ENCODE results near the gene TNFRSF6B.

The TNFRSF6B gene

DNA sequence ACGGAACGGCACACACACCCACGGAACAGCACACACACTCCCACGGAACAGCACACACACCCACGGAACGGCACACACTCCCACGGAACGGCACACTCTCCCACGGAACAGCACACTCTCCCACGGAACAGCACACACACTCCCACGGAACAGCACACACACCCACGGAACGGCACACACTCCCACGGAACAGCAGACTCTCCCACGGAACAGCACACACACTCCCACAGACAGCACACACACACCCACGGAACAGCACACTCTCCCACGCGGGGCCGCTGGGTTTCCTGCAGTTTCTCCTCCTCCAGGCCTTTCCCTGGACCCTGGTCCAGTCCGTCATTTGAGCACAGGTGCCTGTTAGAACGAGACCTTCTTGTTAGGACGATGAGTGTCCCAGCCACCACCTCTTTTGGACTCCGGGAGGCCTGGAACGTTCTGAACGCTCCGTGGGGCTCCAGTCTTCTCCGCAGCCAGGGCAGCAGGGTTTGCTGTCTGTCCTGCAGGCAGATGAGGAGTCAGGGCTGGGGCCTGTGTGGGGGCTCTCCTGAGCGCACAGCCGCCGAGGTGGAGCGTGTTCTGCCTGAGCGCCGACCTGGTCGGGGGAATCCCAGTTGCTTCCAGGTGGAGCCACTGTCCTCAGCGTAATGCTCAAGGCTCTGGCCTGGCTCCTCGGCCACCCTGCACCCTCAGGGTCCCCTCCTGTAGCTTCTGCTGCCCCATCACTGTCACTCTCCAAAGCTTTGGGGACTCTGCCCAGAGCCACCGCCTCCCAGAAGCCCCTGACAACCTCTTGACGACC lies 17.6 kb upstream of the TNFRSF6B start:
- Histone ChIP-seq H3K27me3 (ENCODE audit: control insufficient read depth, insufficient read depth, low read length) (no peaks in the 10 kb centered on the region), H3K4me3 (ENCODE audit: low read depth, low read length) (no peak overlapping the region), H3K27ac (ENCODE audit: low read depth, low read length) (no peak overlapping the region), H3K36me3 (ENCODE audit: control insufficient read depth, insufficient read depth, low read length) (peaks cover 62% of the 10 kb centered on the region), H3K9ac (ENCODE audit: low read length) (no peak overlapping the region), H3K9me3 (ENCODE audit: control insufficient read depth, insufficient read depth, low read depth, low read length) (no peaks in the 10 kb centered on the region), H3K4me1 (ENCODE audit: control insufficient read depth, insufficient read depth, low read length) (no peaks in the 10 kb centered on the region; the same call in 1 of the 2 replicates)

- Histone ChIP-seq H3K4me3 (ENCODE audit: low read depth, low read length) (no peak overlapping the region), H3K9ac (ENCODE audit: low read length) (no peak overlapping the region), H3K36me3 (ENCODE audit: control insufficient read depth, insufficient read depth, low read length) (peaks cover 54% of the 10 kb centered on the region), H3K4me1 (ENCODE audit: control insufficient read depth, insufficient read depth, low read length) (no peaks in the 10 kb centered on the region; the same call in 1 of the 2 replicates), H3K9me3 (ENCODE audit: control insufficient read depth, insufficient read depth, low read depth, low read length) (no peaks in the 10 kb centered on the region), H3K27me3 (ENCODE audit: control insufficient read depth, insufficient read depth, low read length) (no peaks in the 10 kb centered on the region), H3K27ac (ENCODE audit: low read depth, low read length) (no peak overlapping the region)
Measured at GRCh38 chr20:63679799-63680305, 16.6 kb upstream of the TNFRSF6B start.

DNA sequence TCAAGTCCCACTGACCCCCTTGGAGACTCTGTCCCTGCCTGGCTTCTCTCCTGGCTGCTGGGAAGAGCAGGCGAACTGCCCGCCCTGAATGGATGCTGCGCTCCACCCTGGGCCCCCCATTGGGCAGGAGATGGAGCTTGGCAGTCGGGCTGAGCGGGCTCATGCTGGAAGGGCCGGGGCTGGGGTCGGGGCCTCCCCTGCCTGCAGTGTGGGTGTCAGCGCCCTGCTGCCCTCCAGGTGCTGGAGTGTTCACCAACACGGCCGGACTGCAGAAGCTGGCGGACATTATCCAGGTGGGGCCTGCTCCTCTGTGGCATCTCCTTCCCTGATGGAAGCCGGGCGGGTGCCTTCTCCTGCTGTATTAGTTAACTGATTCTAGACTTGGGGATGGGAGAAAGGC lies 16.0 kb upstream of the TNFRSF6B start:
- H3K4me3 ChIP-seq (ENCODE audit: low read depth, low read length) = no peak overlapping the region
- H3K4me1 ChIP-seq (ENCODE audit: control insufficient read depth, insufficient read depth, low read length) = no peaks in the 10 kb centered on the region; the same call in 1 of the 2 replicates
- H3K9me3 ChIP-seq (ENCODE audit: control insufficient read depth, insufficient read depth, low read depth, low read length) = no peaks in the 10 kb centered on the region
- no peaks in the 10 kb centered on the region for H3K27me3 ChIP-seq (ENCODE audit: control insufficient read depth, insufficient read depth, low read length)
- H3K9ac ChIP-seq (ENCODE audit: low read length) = no peak overlapping the region
- H3K36me3 ChIP-seq (ENCODE audit: control insufficient read depth, insufficient read depth, low read length) = peaks cover 49% of the 10 kb centered on the region
- H3K27ac ChIP-seq (ENCODE audit: low read depth, low read length) = no peak overlapping the region

DNA sequence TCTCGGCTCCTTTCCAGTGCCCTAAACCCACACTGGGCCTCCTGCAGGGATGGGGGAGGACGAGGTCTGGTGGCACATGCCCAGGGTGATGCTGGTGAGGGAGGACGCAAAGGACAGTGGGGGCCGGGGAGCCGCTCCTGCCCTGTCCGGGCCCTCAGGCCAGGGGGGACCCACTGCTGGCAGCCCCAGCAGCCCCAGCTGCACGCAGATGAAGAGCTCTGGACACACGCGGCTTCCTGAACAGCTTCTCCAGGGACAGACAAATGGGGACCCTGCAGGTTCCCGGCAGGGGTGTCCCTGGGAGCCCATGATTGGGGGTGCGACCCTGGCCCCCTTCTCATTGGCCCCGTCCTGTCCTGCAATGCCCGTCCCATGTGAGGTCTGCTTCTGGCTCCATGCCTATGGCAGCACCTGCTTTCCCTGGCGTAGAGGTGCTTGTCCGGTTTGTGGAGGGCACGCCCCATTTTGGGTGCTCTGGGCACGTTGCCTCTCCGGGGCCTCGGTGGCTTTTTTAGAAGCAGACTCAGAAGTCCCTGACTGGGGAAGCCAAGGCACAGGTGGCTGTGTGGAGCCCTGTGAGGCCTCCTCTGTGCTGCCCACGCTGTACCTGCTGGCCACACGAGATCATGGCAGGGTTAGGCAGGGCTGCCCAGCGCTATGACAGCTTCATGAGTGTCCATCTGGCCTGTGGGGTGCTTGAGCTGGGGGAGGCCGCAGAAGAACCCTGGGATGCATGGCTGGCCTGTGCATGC lies 15.4 kb upstream of the TNFRSF6B start:
- H3K36me3 ChIP-seq (ENCODE audit: control insufficient read depth, insufficient read depth, low read length) = peaks cover 43% of the 10 kb centered on the region
- no peaks in the 10 kb centered on the region for H3K9me3 ChIP-seq (ENCODE audit: control insufficient read depth, insufficient read depth, low read depth, low read length)
- no peak overlapping the region for H3K4me3 ChIP-seq (ENCODE audit: low read depth, low read length)
- no peaks in the 10 kb centered on the region for H3K27me3 ChIP-seq (ENCODE audit: control insufficient read depth, insufficient read depth, low read length)
- no peak overlapping the region for H3K9ac ChIP-seq (ENCODE audit: low read length)
- no peak overlapping the region for H3K27ac ChIP-seq (ENCODE audit: low read depth, low read length)
- no peaks in the 10 kb centered on the region; the same call in 1 of the 2 replicates for H3K4me1 ChIP-seq (ENCODE audit: control insufficient read depth, insufficient read depth, low read length)

- Histone ChIP-seq H3K4me1 (ENCODE audit: control insufficient read depth, insufficient read depth, low read length) (no peaks in the 10 kb centered on the region; the same call in 1 of the 2 replicates), H3K36me3 (ENCODE audit: control insufficient read depth, insufficient read depth, low read length) (peaks cover 38% of the 10 kb centered on the region), H3K9ac (ENCODE audit: low read length) (no peak overlapping the region), H3K4me3 (ENCODE audit: low read depth, low read length) (no peak overlapping the region), H3K9me3 (ENCODE audit: control insufficient read depth, insufficient read depth, low read depth, low read length) (no peaks in the 10 kb centered on the region), H3K27ac (ENCODE audit: low read depth, low read length) (no peak overlapping the region), H3K27me3 (ENCODE audit: control insufficient read depth, insufficient read depth, low read length) (no peaks in the 10 kb centered on the region)
Measured at GRCh38 chr20:63681609-63682142, 14.8 kb upstream of the TNFRSF6B start.

DNA sequence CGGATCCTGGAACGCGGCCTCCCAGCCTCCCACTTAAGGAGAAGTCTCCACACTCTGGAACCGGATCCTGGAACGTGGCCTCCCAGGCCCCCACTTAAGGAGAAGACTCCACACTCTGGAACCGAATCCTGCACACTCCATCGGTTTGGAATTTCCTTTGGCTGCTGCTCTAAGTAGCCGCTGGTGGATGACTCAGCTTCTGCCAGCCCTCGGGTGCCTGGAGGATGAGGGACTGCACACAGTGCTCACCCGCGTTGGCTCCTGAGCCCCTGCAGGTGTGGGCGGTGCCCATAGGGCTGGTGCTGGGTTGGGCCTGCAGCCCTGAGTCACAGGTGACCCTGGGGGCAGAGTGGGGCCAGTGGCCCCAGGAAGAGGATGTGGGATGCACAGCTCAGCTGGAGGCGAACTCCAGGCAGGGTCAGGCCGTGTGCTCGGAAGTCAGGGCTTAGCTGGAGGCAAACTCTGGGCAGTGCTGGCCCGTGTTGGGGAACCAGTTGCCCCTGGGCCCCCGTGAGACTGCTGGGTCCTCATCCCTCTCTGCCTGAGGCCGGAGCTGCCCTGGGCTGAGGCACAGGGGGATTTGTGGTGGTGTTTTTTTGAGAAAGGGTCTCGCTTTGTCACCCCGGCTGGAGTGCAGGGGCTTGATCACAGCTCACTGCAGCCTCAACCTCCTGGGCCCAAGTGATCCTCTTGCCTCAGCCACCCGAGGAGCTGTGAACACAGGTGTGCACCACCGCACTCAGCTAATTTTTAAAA lies 13.9 kb upstream of the TNFRSF6B start:
- Histone ChIP-seq H3K4me3 (ENCODE audit: low read depth, low read length) (no peak overlapping the region), H3K9me3 (ENCODE audit: control insufficient read depth, insufficient read depth, low read depth, low read length) (no peaks in the 10 kb centered on the region), H3K27ac (ENCODE audit: low read depth, low read length) (peak overlapping the region; percentile 18; the same call in 1 of the 2 replicates), H3K36me3 (ENCODE audit: control insufficient read depth, insufficient read depth, low read length) (peaks cover 32% of the 10 kb centered on the region), H3K4me1 (ENCODE audit: control insufficient read depth, insufficient read depth, low read length) (no peaks in the 10 kb centered on the region; the same call in 1 of the 2 replicates), H3K9ac (ENCODE audit: low read length) (no peak overlapping the region), H3K27me3 (ENCODE audit: control insufficient read depth, insufficient read depth, low read length) (no peaks in the 10 kb centered on the region)

GRCh38 chr20:63685269-63686026 lies 11.0 kb upstream of the TNFRSF6B start:
- Histone ChIP-seq H3K9ac (ENCODE audit: low read length) (peak overlapping the region; percentile 30), H3K9me3 (ENCODE audit: control insufficient read depth, insufficient read depth, low read depth, low read length) (no peaks in the 10 kb centered on the region), H3K36me3 (ENCODE audit: control insufficient read depth, insufficient read depth, low read length) (peaks cover 18% of the 10 kb centered on the region), H3K4me3 (ENCODE audit: low read depth, low read length) (no peak overlapping the region), H3K4me1 (ENCODE audit: control insufficient read depth, insufficient read depth, low read length) (no peaks in the 10 kb centered on the region; the same call in 1 of the 2 replicates), H3K27me3 (ENCODE audit: control insufficient read depth, insufficient read depth, low read length) (no peaks in the 10 kb centered on the region), H3K27ac (ENCODE audit: low read depth, low read length) (no peak overlapping the region)

DNA sequence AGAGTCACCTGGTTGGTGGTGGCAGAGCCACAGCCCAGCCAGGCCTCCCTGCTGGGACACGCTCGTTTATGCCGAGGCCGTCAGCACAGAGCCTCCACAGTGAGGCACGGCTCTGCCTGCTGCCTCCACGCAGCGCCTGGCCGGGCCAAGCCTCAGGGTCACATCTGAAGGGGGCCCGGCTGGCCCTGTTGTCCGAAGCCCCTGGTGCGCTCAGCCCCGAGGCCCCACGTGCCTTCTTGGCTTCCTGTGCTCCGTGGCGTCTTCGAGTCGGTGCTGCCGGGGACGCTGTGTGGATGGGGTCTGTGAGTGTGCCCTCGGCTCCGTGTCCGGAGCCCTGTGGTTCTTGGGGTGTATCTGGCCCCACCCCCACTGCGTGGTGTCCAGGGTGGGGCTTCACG lies 10.4 kb upstream of the TNFRSF6B start:
- no peaks in the 10 kb centered on the region; the same call in 1 of the 2 replicates for H3K4me1 ChIP-seq (ENCODE audit: control insufficient read depth, insufficient read depth, low read length)
- no peak overlapping the region for H3K4me3 ChIP-seq (ENCODE audit: low read depth, low read length)
- no peaks in the 10 kb centered on the region for H3K9me3 ChIP-seq (ENCODE audit: control insufficient read depth, insufficient read depth, low read depth, low read length)
- H3K27me3 ChIP-seq (ENCODE audit: control insufficient read depth, insufficient read depth, low read length) = no peaks in the 10 kb centered on the region
- H3K9ac ChIP-seq (ENCODE audit: low read length) = peak overlapping the region; percentile 30
- peaks cover 16% of the 10 kb centered on the region for H3K36me3 ChIP-seq (ENCODE audit: control insufficient read depth, insufficient read depth, low read length)
- H3K27ac ChIP-seq (ENCODE audit: low read depth, low read length) = no peak overlapping the region

DNA sequence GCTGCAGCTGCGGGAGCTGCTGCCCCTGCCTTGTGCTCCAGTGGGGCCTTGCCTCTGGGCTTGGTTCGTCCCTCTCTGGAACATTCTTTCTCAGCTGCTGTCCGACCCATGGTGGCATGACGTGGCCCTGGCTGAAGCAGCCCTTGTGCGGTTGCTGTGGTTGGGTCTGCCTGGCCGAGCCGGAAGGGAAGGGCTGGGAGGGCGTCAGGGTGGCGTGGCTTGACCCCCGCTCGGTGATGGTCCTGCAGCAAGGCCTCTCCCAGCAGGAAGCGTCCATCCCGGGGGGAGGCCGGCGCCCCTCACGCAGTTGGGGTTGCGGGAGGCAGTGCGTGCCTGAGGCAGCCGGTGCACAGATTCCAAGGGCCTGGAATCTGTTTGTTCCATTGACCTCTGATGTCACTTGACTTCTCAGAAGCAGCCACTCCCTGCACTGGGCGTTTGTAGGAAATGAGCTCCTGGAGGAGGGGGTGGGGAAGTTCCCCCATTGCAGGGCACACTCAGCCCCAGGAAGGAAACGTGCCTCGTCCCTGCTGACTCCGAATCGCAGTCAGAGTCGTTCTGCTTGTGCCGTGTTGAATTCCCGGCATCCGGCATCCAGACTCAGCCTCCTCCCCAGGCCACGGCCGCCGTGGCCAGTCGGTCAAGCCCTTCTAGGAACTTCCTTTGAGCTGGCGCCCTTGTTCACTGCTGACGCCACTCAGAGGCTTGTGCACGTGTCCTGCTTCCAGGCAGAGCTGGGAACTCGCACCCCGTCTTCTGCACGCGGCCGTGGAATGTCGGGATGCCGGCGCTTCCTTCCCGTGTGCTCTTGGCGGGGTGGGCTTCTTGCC lies 9.7 kb upstream of the TNFRSF6B start:
- no peaks in the 10 kb centered on the region for H3K9me3 ChIP-seq (ENCODE audit: control insufficient read depth, insufficient read depth, low read depth, low read length)
- H3K9ac ChIP-seq (ENCODE audit: low read length) = peak overlapping the region; percentile 13
- no peak overlapping the region for H3K27ac ChIP-seq (ENCODE audit: low read depth, low read length)
- H3K27me3 ChIP-seq (ENCODE audit: control insufficient read depth, insufficient read depth, low read length) = no peaks in the 10 kb centered on the region
- H3K4me3 ChIP-seq (ENCODE audit: low read depth, low read length) = no peak overlapping the region
- H3K4me1 ChIP-seq (ENCODE audit: control insufficient read depth, insufficient read depth, low read length) = no peaks in the 10 kb centered on the region; the same call in 1 of the 2 replicates
- peaks cover 13% of the 10 kb centered on the region for H3K36me3 ChIP-seq (ENCODE audit: control insufficient read depth, insufficient read depth, low read length)

Measured in HUES6 (cell line).